Left renal pelvis (tissue), 4 donors: ENCODE measurements around the gene RALGAPA2. TPM values are rescaled to one million over a fixed set of nuclear protein-coding genes. Genes with fewer than 3 reads are reported as not detected.
"Not testable (repeated sequence)": the region's sequence is repeated elsewhere in the genome, so short reads cannot be mapped to it uniquely, and the experiment has no call there.

Experiments
- DNase-seq, 4 donors: peaks; one replicate each; pipeline ENCODE4 v3.0.0-alpha.2; 2013; ENCODE audit warnings: low read depth in 4 of 4, low spot score in 3 of 4
- polyA plus RNA-seq, 4 donors: library from polyadenylated mRNA; unstranded; fragments of 120-200 nt; gene quantifications; one replicate each; pipeline ENCODE4 v1.2.1, GENCODE V29; 2013; ENCODE audit not compliant: insufficient read length in 4 of 4

The RALGAPA2 gene
- polyA plus RNA-seq, 4 donors = 8.6 to 21.8 (median 19.4) TPM

GRCh38 chr20:20548527-20549266, 163.7 kb downstream of the RALGAPA2 start:
- no peak for DNase-seq

- DNase-seq = no peak
Observed at GRCh38 chr20:20547876-20548266, 164.6 kb downstream of the RALGAPA2 start.

- DNase-seq = no peak
Observed at GRCh38 chr20:20547221-20547875, 165.1 kb downstream of the RALGAPA2 start.

GRCh38 chr20:20546402-20546801, 166.0 kb downstream of the RALGAPA2 start:
- DNase-seq = no peak

GRCh38 chr20:20543348-20543747, 169.1 kb downstream of the RALGAPA2 start:
- not testable (repeated sequence) for DNase-seq

GRCh38 chr20:20536240-20536933, 176.1 kb downstream of the RALGAPA2 start:
- DNase-seq = no peak

- DNase-seq = no peak
Observed at GRCh38 chr20:20535051-20535450, 177.4 kb downstream of the RALGAPA2 start.

- no peak for DNase-seq
Observed at GRCh38 chr20:20531283-20531682, 181.2 kb downstream of the RALGAPA2 start.

GRCh38 chr20:20530428-20531151, 181.9 kb downstream of the RALGAPA2 start:
- no peak for DNase-seq

- no peak for DNase-seq
Observed at GRCh38 chr20:20529597-20529996, 182.8 kb downstream of the RALGAPA2 start.

GRCh38 chr20:20528861-20529260, 183.6 kb downstream of the RALGAPA2 start:
- peak in 2 of 4 donors; percentile 6 to 8 for DNase-seq

- no peak for DNase-seq
Observed at GRCh38 chr20:20527661-20528060, 184.8 kb downstream of the RALGAPA2 start.

GRCh38 chr20:20525756-20526155, 186.7 kb downstream of the RALGAPA2 start:
- DNase-seq = no peak

GRCh38 chr20:20525214-20525613, 187.2 kb downstream of the RALGAPA2 start:
- no peak for DNase-seq

GRCh38 chr20:20524756-20525155, 187.7 kb downstream of the RALGAPA2 start:
- DNase-seq = no peak

GRCh38 chr20:20521736-20522135, 190.7 kb downstream of the RALGAPA2 start:
- DNase-seq = no peak

GRCh38 chr20:20520776-20521175, 191.7 kb downstream of the RALGAPA2 start:
- no peak for DNase-seq

- no peak for DNase-seq
Observed at GRCh38 chr20:20519269-20519668, 193.2 kb downstream of the RALGAPA2 start.

- DNase-seq = no peak
Observed at GRCh38 chr20:20518263-20518662, 194.2 kb downstream of the RALGAPA2 start.

GRCh38 chr20:20517296-20517695, 195.1 kb downstream of the RALGAPA2 start:
- no peak for DNase-seq

- no peak for DNase-seq
Observed at GRCh38 chr20:20513720-20514119, 198.7 kb downstream of the RALGAPA2 start.
